ENCODE measurements around the gene AOAH. TPM values are rescaled to one million over a fixed set of nuclear protein-coding genes. Genes with fewer than 3 reads are reported as not detected.
A peak's percentile ranks its signal among the peaks of the same experiment; 100 is the strongest.

Gene AOAH
- total RNA-seq, 1 experiment from 2014 or later = 0.39 TPM

- no peak overlapping the region for H4K5ac ChIP-seq (ENCODE audit: insufficient read length, low read depth, low read length)
- H3K23ac ChIP-seq (ENCODE audit: insufficient read length, low read depth, low read length) = no peak overlapping the region
- Mint-ChIP-seq H3K27me3 (ENCODE audit: low read depth) (no peaks in the 10 kb centered on the region), H3K27ac (no peak overlapping the region), H3K9me3 (peaks cover 8 to 10% of the 10 kb centered on the region in 2 experiments; a peak in 4 of 5 replicates), H3K4me1 (0 out of 4 replicates have a peak, but pooled peaks cover 0 to 2% of the 10 kb centered on the region in 2 experiments), H3K4me3 (no peak overlapping the region), H3K36me3 (ENCODE audit: insufficient read depth in 1 of 3, low read depth in 3 of 3) (peaks cover 5 to 7% (median 6%) of the 10 kb centered on the region in 3 experiments; a peak in 3 of 7 replicates)
- no peak overlapping the region for H3K56ac ChIP-seq (ENCODE audit: insufficient read length, low read depth, low read length)
- H4K20me1 ChIP-seq (ENCODE audit: control insufficient read depth, insufficient read depth, insufficient read length) = no peaks in the 10 kb centered on the region
- no peak overlapping the region for H4K8ac ChIP-seq (replicated peaks; ENCODE audit: insufficient read length, low read depth, low read length)
- no peak overlapping the region for H2BK12ac ChIP-seq (ENCODE audit: insufficient read length, low read depth, low read length)
- no peak overlapping the region for H2BK15ac ChIP-seq (ENCODE audit: low read depth, low read length)
- H3K79me1 ChIP-seq (ENCODE audit: insufficient read depth, low read depth, low read length, poor library complexity, severe bottlenecking) = no peaks in the 10 kb centered on the region
- no peak overlapping the region for H2AK5ac ChIP-seq (ENCODE audit: insufficient read length, low read length)
- H2BK5ac ChIP-seq (ENCODE audit: insufficient read length, low read length) = no peak overlapping the region
- no peak overlapping the region for H3K4ac ChIP-seq (ENCODE audit: low read depth, low read length)
- H3K9me3 ChIP-seq (ENCODE audit: control insufficient read depth, low read depth, low read length) = no peaks in the 10 kb centered on the region
- H3K18ac ChIP-seq (ENCODE audit: insufficient read length, low read depth, low read length) = no peak overlapping the region
- no peaks in the 10 kb centered on the region for H3K4me1 ChIP-seq (ENCODE audit: insufficient read depth, low read length)
- peak; percentile 87 for TF ChIP-seq CTCF (conservative IDR thresholded peaks at IDR 0.05)
- no peak overlapping the region for H3K9ac ChIP-seq (ENCODE audit: extremely low read depth, insufficient read length, low read length)
- no peak overlapping the region for H3T11ph ChIP-seq (ENCODE audit: low read length)
- no peak overlapping the region for H4K91ac ChIP-seq (ENCODE audit: insufficient read length, low read depth, low read length)
- H2AFZ ChIP-seq (ENCODE audit: low read length) = no peak overlapping the region
- no peaks in the 10 kb centered on the region; the same call in 1 of the 2 replicates for H3K79me2 ChIP-seq (ENCODE audit: insufficient read depth, low read length)
- no peaks in the 10 kb centered on the region for H3K23me2 ChIP-seq (ENCODE audit: insufficient read length, low read depth, low read length, poor library complexity, severe bottlenecking)
- no peak overlapping the region for H3K4me2 ChIP-seq (ENCODE audit: insufficient read depth, insufficient read length, low read length)
- H2BK20ac ChIP-seq (ENCODE audit: low read depth, low read length, poor library complexity, severe bottlenecking) = no peak overlapping the region
- H3K27me3 ChIP-seq (ENCODE audit: insufficient read depth, low read length) = no peaks in the 10 kb centered on the region
- H2BK120ac ChIP-seq (ENCODE audit: low read depth, low read length, poor library complexity, severe bottlenecking) = no peak overlapping the region
- H3K14ac ChIP-seq (ENCODE audit: insufficient read depth, low read length) = no peak overlapping the region
- no peak overlapping the region for H3K27ac ChIP-seq (ENCODE audit: insufficient read length, low read depth, low read length)
- DNase-seq = no peak
- WGBS (ENCODE audit: extremely low coverage, insufficient read length, low lambda C conversion rate) = no CpG with 5 or more reads among the region's 4 CpGs
Observed at GRCh38 chr7:36487756-36488336, 236.4 kb downstream of the AOAH start.

Measured in H9 (cell line).